Mesothelial cell of epicardium (in vitro differentiated cells): ENCODE results near the gene FEM1B. TPM values are rescaled to one million over a fixed set of nuclear protein-coding genes. Genes with fewer than 3 reads are reported as not detected.

Experiments
- DNase-seq, 2 experiments: peaks; one replicate each; pipeline ENCODE4 v3.0.0; 2021; ENCODE audit warnings: low spot score in 2 of 2; ENCODE audit not compliant: unreplicated experiment in 2 of 2
- H3K27ac Mint-ChIP-seq: 2 replicates; pipeline ENCODE4 v1.8.0; 2021; ENCODE audit warnings: mixed read lengths
- H3K27me3 Mint-ChIP-seq: 2 replicates; pipeline ENCODE4 v1.8.0; 2021; ENCODE audit warnings: low read depth, mixed read lengths
- H3K36me3 Mint-ChIP-seq: 2 replicates; pipeline ENCODE4 v1.8.0; 2021; ENCODE audit warnings: mixed read lengths
- H3K4me1 Mint-ChIP-seq: 2 replicates; pipeline ENCODE4 v1.8.0; 2021; ENCODE audit warnings: mixed read lengths
- H3K4me3 Mint-ChIP-seq: 2 replicates; pipeline ENCODE4 v1.8.0; 2021; ENCODE audit warnings: mild to moderate bottlenecking, moderate library complexity, mixed read lengths
- H3K9me3 Mint-ChIP-seq: 2 replicates; pipeline ENCODE4 v1.8.0; 2021; ENCODE audit warnings: mixed read lengths
- total RNA-seq: library from RNA; stranded (reverse); gene quantifications from 3 replicates; pipeline ENCODE4 v1.2.1, GENCODE V29; 2021
- TF ChIP-seq, protein P1 (sequence below): fragments of 200-600 bp; sonication (generic); IDR thresholded peaks from one replicate; pipeline ENCODE4 v1.5.0; 2021; ENCODE audit warnings: antibody characterized with exemption; ENCODE audit not compliant: unreplicated experiment

Gene FEM1B
- total RNA-seq, 1 donor from 2014 or later: 54.6 TPM

DNA sequence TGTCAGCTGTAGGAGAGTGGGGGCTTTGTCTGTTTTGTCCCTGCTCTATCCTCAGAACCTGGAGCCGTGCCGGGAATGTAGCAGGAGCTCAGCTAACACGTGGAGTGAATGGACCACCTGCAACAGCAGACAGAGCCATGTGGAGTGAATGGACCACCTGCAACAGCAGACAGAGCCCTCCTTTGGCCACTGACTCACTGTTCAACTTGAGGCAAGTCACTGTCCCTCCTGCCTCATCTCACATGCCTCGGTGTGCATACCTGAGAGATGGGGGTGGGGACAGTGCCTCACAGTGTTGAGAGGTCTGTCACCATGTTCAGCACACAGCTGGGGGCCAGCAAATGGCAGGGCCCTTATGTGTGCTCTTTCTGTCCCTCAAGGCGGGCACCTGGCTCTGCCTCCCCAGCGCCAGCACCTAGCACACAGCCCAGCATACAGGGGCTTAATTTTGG lies 27.9 kb downstream of the FEM1B start:
- no peak overlapping the region for H3K27ac Mint-ChIP-seq
- H3K36me3 Mint-ChIP-seq: no peaks in the 10 kb centered on the region
- no peaks in the 10 kb centered on the region for H3K9me3 Mint-ChIP-seq
- H3K27me3 Mint-ChIP-seq: no peaks in the 10 kb centered on the region
- DNase-seq: no peak
- no peak overlapping the region for H3K4me3 Mint-ChIP-seq
- TF ChIP-seq, protein P1, sequence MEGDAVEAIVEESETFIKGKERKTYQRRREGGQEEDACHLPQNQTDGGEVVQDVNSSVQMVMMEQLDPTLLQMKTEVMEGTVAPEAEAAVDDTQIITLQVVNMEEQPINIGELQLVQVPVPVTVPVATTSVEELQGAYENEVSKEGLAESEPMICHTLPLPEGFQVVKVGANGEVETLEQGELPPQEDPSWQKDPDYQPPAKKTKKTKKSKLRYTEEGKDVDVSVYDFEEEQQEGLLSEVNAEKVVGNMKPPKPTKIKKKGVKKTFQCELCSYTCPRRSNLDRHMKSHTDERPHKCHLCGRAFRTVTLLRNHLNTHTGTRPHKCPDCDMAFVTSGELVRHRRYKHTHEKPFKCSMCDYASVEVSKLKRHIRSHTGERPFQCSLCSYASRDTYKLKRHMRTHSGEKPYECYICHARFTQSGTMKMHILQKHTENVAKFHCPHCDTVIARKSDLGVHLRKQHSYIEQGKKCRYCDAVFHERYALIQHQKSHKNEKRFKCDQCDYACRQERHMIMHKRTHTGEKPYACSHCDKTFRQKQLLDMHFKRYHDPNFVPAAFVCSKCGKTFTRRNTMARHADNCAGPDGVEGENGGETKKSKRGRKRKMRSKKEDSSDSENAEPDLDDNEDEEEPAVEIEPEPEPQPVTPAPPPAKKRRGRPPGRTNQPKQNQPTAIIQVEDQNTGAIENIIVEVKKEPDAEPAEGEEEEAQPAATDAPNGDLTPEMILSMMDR: no peak
- peaks cover 29% of the 10 kb centered on the region for H3K4me1 Mint-ChIP-seq

DNA sequence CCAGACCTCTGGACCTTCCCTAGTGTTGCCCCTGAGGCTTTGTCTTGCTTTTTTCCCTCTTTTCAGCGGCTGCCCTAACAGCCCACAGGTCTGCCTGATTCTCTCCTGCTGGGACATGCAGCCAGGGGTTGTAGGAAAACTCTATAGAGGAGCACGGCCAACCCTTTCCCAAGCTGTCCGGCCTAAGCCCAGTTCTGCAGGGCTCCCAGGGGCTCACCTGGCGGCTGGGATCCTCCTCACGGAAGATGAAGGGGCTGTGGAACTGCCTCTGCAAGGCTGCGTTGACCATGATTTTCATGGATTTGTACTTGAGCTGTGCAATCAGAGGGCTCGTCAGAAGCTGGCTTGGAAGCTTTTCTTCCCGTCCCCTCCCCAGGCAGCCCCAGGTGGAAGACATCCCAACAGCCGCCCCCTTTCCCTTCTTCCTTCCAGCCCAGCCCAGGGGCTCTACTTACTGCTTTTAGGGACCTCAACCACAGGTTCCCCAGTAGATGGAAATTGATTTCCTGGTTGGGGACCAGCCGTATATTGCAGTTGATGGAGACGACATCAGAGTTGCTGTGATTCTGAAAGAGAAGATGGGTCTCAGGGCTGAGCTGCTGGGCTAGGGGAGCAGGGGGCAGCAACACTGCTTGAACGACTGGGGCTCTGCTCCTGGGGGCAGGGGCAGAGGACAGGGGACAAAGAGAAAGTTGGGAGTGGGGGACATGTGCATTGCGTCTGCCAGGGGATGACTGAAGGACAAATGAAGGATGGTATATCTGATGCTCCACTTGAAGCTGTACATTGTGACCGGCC lies 29.8 kb downstream of the FEM1B start:
- H3K4me3 Mint-ChIP-seq: no peak overlapping the region
- peaks cover 35% of the 10 kb centered on the region for H3K4me1 Mint-ChIP-seq
- H3K36me3 Mint-ChIP-seq: no peaks in the 10 kb centered on the region
- no peak overlapping the region for H3K27ac Mint-ChIP-seq
- TF ChIP-seq, protein P1: no peak
- no peaks in the 10 kb centered on the region for H3K27me3 Mint-ChIP-seq
- no peaks in the 10 kb centered on the region for H3K9me3 Mint-ChIP-seq
- DNase-seq: no peak

DNA sequence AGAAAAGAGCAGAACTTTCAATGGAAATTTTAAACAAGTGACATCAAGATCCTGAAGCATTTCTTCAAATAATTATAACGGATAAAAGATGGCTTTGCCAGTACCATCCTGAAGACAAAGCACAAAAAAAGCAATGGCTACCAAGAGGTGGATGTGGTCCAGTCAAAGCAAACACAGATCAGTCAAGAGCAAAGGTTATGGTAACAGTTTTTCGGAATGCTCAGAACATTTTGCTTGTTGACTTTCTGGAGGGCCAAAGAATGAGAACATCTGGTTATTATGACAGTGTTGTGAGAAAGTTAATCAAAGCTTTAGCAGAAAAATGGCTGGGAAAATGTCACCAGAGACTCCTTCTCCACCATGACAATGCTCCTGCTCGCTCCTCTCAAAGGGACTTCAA lies 31.5 kb downstream of the FEM1B start:
- no peaks in the 10 kb centered on the region for H3K36me3 Mint-ChIP-seq
- H3K4me1 Mint-ChIP-seq: peaks cover 45% of the 10 kb centered on the region
- H3K9me3 Mint-ChIP-seq: no peaks in the 10 kb centered on the region
- DNase-seq: no peak
- H3K4me3 Mint-ChIP-seq: no peak overlapping the region
- H3K27me3 Mint-ChIP-seq: peaks cover 3% of the 10 kb centered on the region
- no peak overlapping the region for H3K27ac Mint-ChIP-seq
- TF ChIP-seq, protein P1: no peak

DNA sequence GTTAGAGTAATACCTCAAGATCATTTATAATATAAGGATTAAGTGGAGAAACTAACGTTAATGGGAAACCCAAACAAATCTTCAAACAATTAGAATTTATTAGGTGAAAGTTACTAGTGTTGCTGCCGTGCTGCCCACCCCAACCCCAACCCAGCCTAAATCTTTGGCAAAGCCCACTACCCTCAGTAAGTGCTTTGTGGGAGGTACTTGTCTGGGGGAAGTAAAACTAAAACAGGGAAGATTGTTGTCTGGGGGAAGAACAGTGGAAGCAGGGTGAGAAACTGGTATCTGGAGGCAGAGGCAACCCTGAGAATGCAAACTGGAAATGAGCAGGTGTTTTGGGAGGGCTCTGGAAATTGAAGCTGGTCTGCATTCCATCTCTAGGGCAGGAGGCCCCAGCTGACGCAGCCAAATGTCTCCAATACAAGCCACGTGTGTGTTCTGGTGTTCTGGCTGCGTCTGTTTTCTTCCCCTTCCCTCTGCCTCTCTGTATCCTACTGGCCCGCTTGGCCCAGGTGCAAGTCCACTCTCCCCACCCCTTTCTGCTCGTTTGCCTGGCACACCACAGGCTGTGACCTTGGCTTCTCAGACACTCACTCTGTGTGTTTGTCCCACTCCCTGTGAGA lies 32.7 kb downstream of the FEM1B start:
- TF ChIP-seq, protein P1: no peak
- DNase-seq: peak in 1 of 2 experiments; percentile 40
- peak overlapping the region; percentile 74 for H3K27ac Mint-ChIP-seq
- H3K4me3 Mint-ChIP-seq: no peak overlapping the region
- no peaks in the 10 kb centered on the region for H3K9me3 Mint-ChIP-seq
- H3K27me3 Mint-ChIP-seq: peaks cover 3% of the 10 kb centered on the region
- peaks cover 38% of the 10 kb centered on the region for H3K4me1 Mint-ChIP-seq
- H3K36me3 Mint-ChIP-seq: no peaks in the 10 kb centered on the region

DNA sequence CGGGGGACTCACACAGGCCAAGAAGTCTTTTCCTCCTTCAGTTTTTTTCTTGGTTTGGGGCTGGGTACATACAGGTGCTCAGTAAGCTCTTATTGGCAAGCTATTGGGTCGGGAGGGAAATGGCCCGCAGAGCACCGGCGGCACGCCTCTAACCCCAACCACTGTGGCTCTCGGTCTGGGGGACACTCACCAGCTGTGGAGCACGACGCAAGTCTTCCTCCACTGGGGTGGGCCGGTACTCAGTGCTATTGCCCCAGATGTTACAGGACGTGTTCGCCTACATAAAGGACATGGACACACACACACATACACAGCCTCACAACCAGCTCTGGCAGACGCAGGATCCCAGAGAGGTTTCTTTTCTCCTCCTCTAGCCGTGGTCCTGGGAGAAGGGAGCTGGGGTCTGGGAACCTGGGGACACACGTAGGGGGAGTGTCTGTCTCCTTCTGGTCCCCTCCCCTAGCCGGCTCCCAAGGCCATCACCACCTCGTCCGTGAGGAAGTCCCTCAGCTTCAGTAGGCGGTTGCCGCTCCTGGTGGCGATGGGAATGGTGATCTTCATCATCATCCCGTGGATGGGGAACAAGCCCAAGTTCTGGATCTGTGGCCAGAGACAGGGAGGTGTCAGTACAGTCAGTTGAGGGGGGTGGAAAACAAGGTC lies 33.4 kb downstream of the FEM1B start:
- Mint-ChIP-seq H3K27ac (peak overlapping the region; percentile 74), H3K9me3 (no peaks in the 10 kb centered on the region), H3K36me3 (no peaks in the 10 kb centered on the region), H3K4me1 (peaks cover 41% of the 10 kb centered on the region), H3K4me3 (no peak overlapping the region), H3K27me3 (peaks cover 3% of the 10 kb centered on the region)
- DNase-seq: peak in 1 of 2 experiments; percentile 37
- TF ChIP-seq, protein P1: no peak
